Measurements from ENCODE around the gene WWOX.

The WWOX gene

GRCh38 chr16:78102865-78103264, 3.4 kb downstream of the WWOX start:
- in situ Hi-C loops (cut with MboI; ENCODE audit: low sequenced_read_pairs): no loop called here

GRCh38 chr16:78105517-78105916, 6.1 kb downstream of the WWOX start:
- in situ Hi-C loops (cut with MboI; ENCODE audit: low sequenced_read_pairs): no loop called here

GRCh38 chr16:78106686-78107085, 7.2 kb downstream of the WWOX start:
- in situ Hi-C loops (cut with MboI; ENCODE audit: low sequenced_read_pairs): no loop called here

GRCh38 chr16:78108451-78108850, 9.0 kb downstream of the WWOX start:
- in situ Hi-C loops (cut with MboI; ENCODE audit: low sequenced_read_pairs): no loop called here

GRCh38 chr16:78113258-78113657, 13.8 kb downstream of the WWOX start:
- in situ Hi-C loops (cut with MboI; ENCODE audit: low sequenced_read_pairs): no loop called here

- in situ Hi-C loops (cut with MboI; ENCODE audit: low sequenced_read_pairs): no loop called here
Measured at GRCh38 chr16:78115659-78116058, 16.2 kb downstream of the WWOX start.

- in situ Hi-C loops (cut with MboI; ENCODE audit: low sequenced_read_pairs): no loop called here
Measured at GRCh38 chr16:78116946-78117345, 17.5 kb downstream of the WWOX start.

- in situ Hi-C loops (cut with MboI; ENCODE audit: low sequenced_read_pairs): no loop called here
Measured at GRCh38 chr16:78117391-78117790, 17.9 kb downstream of the WWOX start.

- in situ Hi-C loops (cut with MboI; ENCODE audit: low sequenced_read_pairs): no loop called here
Measured at GRCh38 chr16:78118469-78119025, 19.1 kb downstream of the WWOX start.

- in situ Hi-C loops (cut with MboI; ENCODE audit: low sequenced_read_pairs): no loop called here
Measured at GRCh38 chr16:78122774-78123315, 23.4 kb downstream of the WWOX start.

GRCh38 chr16:78125112-78125844, 25.8 kb downstream of the WWOX start:
- in situ Hi-C loops (cut with MboI; ENCODE audit: low sequenced_read_pairs): no loop called here

GRCh38 chr16:78126662-78127061, 27.2 kb downstream of the WWOX start:
- in situ Hi-C loops (cut with MboI; ENCODE audit: low sequenced_read_pairs): no loop called here

GRCh38 chr16:78127130-78127529, 27.7 kb downstream of the WWOX start:
- in situ Hi-C loops (cut with MboI; ENCODE audit: low sequenced_read_pairs): no loop called here

- in situ Hi-C loops (cut with MboI; ENCODE audit: low sequenced_read_pairs): no loop called here
Measured at GRCh38 chr16:78128913-78129312, 29.5 kb downstream of the WWOX start.

GRCh38 chr16:78129349-78129748, 29.9 kb downstream of the WWOX start:
- in situ Hi-C loops (cut with MboI; ENCODE audit: low sequenced_read_pairs): no loop called here

GRCh38 chr16:78130083-78130608, 30.7 kb downstream of the WWOX start:
- in situ Hi-C loops (cut with MboI; ENCODE audit: low sequenced_read_pairs): no loop called here

- in situ Hi-C loops (cut with MboI; ENCODE audit: low sequenced_read_pairs): no loop called here
Measured at GRCh38 chr16:78130950-78131349, 31.5 kb downstream of the WWOX start.

- in situ Hi-C loops (cut with MboI; ENCODE audit: low sequenced_read_pairs): no loop called here
Measured at GRCh38 chr16:78133919-78134318, 34.5 kb downstream of the WWOX start.

GRCh38 chr16:78134944-78135619, 35.6 kb downstream of the WWOX start:
- in situ Hi-C loops (cut with MboI; ENCODE audit: low sequenced_read_pairs): no loop called here

- in situ Hi-C loops (cut with MboI; ENCODE audit: low sequenced_read_pairs): no loop called here
Measured at GRCh38 chr16:78137179-78137578, 37.7 kb downstream of the WWOX start.

- in situ Hi-C loops (cut with MboI; ENCODE audit: low sequenced_read_pairs): no loop called here
Measured at GRCh38 chr16:78137782-78138616, 38.5 kb downstream of the WWOX start.

Data from HL-60/S4 treated with retinoic acid at 250 ng/mL for 4 days and 3 days (cell line).